NK-92 (cell line): ENCODE measurements around the gene ZDHHC14.
"Not testable (repeated sequence)": the region's sequence is repeated elsewhere in the genome, so short reads cannot be mapped to it uniquely, and the experiment has no call there.

Experiments used
- DNase-seq: peaks from one replicate; lab custom pipeline; 2025; ENCODE audit not compliant: unreplicated experiment; lab: John Stamatoyannopoulos, UW

ZDHHC14 gene

DNA sequence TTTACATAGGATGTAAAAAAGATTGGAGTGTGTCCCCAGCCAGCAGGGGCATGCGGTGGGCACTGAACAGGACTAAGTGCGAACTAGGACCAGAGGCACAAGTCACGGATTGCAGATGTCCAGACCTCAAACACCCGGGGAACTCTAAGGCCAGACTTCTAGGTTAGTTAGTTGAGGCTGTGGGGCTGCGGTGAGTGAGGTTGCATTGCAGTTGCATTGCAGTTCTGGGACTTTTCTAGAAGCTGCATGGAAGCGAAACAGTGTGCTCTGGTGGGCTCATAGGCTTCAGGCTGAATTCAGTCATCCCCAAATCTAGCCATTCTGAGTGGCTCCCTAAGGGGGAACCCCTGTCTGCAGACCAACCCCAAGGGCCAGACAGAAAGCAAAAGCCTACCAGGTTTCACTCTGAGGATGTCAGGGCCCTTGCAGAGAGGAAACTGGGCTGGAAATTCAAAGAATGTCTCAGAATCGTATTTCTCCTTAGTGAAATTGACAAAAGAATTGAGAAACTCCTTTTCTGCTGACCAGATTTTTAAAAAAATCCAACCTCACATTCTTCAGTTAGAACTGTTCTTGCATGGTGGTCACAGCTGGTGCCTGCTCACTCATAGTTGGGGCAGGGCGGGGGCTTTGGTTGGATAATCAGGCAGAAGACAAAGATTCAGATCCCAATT lies 182.8 kb downstream of the ZDHHC14 start:
- DNase-seq = no peak

DNA sequence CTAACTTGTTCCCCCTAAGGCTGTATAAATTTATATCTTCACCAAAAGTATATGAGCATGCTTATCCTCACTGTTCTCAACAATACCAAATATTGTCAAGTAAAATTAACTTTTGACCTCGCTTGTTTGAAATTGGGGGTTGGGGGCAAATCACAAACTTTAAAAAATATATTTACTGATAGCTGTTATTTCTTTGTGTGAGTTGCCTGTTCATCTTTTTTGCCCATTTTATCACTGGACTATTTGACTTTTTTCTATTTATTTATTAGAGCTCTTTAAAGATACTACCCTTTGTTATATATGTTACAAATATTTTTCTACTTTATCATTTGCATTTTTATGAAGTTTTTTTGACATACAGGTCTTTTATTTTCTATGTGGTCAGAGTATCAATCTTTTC lies 187.7 kb downstream of the ZDHHC14 start:
- DNase-seq = no peak

DNA sequence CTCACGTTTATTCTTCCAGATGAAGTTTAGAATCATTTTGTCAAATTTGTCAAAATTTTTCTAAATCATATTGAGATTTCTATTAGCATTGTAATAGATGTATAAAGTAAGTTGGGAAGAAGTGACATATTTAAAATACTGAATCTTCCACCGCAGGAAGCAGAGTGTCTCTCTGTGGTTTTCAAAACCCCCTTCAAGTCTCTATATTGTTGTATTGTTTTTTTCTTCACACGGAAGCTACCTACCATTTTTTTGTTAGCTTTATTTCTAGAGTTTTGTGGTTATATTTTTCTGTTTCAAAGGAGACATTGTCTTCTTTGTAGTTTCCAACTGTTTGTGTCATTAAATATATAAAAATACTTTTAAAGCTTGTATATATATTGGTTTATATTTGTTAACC lies 188.6 kb downstream of the ZDHHC14 start:
- DNase-seq = no peak

DNA sequence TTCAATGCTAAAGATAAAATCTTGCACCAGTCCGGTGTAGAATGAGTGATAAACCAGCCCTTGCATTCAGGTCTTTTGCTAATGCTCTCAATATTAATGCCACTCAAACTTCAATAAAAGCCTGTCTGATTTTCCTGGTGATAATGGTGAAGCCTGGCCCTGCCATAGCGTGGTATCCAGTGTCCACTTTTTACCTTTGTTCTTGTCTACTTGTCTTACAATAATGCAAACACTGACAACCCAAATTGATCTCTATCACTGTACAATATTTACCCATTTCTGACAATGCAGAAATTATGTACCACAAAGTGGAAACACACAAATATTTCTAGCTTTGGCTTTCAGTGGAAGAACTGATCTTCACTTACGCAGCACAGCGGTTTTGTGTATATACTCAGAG lies 189.1 kb downstream of the ZDHHC14 start:
- no peak for DNase-seq

DNA sequence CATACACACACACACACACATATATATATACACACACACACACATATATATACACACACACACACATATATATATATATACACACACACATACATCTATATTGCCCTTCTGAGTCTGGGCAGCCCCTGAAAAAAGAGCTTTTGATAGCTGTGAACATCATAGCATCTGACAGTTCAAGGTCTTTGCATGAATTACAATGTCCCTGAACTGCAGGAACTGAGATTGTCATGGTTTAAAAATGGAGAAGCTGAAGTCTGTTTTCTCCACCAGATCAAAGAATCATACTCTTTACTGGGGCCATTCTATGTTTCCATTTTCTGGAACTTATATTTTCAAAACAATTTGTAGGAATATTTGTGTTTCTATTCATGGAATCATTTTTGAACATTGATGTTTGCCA lies 189.8 kb downstream of the ZDHHC14 start:
- DNase-seq = no peak

DNA sequence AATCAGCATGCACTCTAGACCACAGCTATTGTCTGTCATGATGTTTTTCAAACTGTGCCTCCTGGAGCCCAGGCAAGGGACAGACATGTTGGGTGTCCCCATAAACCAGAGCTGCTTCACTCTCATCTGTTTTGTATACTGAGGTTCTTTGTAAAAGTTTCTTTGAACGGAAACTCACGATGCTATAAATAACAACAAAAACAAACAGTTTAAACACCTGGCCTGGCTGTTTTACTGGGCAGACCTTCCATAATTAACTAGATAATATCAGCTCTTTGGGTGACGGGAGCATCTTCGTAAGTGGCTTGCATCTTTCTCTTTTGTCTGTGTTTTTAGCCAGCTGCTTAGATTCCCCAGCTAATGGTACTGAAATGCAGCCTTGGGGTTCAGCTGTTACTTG lies 190.3 kb downstream of the ZDHHC14 start:
- DNase-seq = no peak

DNA sequence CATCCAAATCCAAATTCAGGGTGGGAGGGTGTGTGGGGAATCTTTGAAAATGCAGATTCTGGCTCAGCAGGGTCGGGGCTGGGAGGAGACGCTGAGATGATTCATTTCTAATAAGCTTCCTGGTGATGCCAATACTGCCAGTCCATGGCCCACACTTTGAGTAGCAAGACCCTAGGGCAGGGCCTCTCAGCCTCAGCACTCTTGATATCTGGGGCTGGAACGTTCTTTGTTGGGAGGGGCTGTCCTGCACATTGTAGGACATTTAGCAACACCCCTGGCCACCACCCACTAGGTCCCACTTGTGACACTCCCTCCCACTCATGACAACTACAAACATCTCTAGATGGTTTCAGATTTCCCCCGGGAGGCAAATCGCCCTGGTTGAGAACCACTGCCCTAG lies 191.0 kb downstream of the ZDHHC14 start:
- DNase-seq = no peak

DNA sequence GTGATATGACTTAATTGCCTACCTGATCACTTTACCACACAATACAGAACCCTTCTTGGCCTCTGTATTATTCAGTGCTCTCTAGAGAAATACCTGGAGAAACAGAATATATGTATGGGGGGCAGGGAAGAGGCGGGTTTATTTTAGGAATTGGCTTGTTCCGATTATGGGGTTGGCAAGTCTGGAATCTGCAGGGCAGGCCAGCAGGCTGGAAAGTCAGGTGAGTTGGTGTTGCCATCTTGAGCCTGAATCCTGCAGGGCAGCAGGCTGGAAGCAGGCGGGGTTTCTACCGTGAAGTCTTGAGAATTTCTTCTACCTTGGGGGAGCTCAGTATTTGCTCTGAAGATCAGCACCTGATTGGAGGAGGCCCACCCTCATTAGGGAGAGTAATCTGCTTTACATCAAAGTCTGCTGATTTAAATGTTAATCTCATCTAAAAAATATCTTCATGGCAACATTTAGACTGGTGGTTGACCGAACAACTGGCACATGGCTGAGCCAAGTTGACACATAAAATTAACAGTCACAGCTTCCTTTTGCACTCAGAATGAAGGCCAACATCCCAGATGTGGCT lies 193.9 kb downstream of the ZDHHC14 start:
- DNase-seq = no peak

DNA sequence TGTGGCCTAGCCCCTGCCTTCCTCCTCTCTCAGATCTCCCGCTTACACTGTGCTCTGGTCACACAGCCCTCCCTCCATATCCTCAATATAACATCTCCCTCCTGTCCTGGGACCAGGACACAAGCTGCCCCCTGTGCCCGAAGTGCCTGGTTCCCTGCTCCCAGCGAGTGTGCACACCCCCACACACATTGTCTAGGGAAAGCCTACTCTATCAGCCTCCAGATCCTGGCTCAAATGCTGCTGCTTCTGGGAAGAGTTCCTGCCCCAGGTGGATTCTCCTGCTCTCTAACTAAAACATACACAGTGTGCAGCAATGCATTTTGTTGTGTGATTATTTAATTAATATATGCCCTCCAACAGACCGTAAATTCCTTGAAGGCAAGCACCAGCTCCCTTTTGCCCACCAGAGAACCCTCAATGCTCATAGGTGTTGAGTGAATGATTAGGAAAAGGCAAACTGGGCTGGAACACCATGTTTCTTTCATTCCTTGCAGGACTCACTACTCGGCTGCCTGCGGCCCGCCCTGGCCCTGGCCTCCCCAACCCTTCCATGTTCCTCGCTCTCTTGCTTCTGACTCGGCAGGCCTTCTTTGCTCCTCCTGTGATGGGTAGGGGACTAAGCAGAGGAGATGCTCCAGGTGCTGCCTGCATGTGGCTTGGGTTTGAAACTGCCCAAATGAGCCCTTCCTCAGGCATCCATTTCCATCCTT lies 194.6 kb downstream of the ZDHHC14 start:
- DNase-seq = no peak

DNA sequence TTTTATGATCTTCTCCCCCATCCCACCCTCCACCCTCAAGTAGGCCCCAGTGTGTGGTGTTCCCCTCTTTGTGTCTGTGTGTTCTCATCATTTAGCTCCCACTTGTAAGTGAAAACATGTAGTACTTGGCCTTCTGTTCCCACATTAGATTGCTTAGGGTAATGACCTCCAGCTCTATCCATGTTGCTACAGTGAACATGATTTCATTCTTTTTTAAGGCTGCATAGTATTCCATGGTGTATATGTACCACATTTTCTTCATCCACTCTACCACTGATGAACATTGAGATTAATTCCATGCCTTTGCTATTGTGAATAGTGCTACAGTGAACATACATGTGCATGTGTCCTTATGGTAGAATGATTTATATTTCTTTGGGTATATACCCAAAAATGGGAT lies 196.0 kb downstream of the ZDHHC14 start:
- DNase-seq = not testable (repeated sequence)

DNA sequence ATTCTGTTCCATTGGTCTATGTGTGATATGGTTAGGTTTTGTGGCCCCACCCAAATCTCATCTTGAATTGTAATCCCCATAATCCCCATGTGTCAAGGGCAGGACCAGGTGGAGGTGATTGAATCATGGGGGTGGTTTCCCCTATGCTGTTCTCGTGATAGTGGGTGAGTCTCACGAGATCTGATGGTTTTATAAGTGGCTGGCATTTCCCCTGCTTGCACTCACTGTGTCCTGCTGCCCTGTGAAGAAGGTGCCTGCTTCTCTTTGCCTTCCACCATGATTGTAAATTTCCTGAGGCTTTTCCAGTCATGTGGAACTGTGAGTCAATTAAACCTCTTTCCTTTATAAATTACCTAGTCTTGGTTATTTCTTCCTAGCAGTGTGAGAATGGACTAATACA lies 197.5 kb downstream of the ZDHHC14 start:
- not testable (repeated sequence) for DNase-seq

DNA sequence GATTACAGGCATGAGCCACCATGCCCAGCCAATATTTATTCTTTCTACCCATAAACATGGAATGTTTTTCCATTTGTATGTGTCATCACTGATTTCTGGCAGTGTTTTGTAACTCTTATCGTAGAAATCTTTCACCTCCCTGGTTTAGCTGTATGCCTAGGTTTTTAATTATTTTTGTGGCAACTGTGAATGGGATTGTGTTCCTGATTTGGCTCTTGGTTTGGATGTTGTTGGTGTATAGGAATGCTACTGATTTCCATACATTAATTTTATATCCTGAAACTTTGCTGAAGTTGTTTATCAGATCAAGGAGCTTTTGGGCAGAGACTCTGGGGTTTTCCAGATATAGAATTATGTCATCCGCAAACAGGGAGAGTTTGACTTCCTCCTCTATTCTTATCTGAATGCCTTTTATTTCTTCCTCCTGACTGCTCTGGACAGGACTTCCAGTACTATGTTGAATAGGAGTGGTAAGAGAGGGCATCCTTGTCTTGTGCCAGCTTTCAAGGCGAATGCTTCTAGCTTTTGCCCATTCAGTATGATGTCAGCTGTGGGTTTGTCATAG lies 198.6 kb downstream of the ZDHHC14 start:
- no peak for DNase-seq

DNA sequence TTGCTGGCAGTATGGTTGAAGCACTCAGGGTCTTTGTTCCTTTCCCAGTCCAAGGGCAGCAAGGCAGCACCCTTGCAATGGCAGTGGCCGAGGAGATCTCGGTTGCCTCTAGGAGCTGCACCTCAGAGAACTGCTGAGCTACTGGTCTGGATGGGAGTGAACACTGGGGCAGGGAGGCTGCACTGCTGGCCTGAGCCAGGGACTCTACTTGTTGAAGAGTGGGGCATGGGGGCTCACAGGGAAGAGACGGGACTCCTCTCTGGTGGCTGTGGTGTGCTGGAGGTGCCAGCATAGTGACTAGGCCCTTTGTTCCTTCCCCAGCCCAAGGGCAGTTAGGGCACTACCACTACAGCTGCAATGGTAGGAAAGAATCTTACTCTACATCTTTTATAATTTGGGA lies 203.0 kb downstream of the ZDHHC14 start:
- no peak for DNase-seq

DNA sequence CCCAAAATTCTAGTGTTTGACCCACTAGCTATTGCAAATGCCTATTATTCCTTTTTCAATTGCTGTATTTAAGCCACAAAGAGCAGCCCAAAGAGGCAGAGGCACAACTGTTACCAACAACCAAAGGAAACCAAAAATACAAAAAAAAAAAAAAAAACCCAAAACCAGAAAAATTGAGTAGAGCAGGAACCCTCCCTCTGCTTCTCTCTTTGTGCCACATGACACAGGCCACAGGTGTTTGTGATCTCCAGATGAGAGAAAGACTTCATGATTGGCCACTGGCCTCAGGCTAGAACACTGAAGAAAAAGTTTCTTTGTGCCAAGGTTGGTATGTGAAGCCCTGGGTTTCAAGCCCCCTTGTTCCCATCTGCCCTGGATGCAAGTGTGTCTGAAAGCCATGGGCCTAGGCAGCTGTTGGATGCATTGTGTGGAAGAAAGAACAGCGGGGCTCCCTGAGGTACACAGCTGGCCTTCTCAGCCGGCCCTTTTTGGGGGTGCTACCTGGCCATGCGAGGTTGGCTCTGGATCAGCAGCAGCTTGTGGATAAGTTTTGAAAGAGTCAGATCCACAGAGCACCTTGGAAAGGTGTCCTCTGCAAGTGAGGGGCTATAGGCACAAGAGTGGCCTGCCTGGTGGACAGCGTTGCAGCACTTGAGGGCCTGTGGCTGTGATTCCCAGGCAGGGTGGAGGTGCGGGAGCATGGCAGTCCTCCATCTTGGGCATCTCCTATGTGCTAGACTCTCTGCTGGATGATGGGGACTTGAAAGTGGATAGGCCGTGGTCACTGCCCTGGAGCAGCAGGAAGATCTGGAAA lies 204.5 kb downstream of the ZDHHC14 start:
- DNase-seq = no peak

DNA sequence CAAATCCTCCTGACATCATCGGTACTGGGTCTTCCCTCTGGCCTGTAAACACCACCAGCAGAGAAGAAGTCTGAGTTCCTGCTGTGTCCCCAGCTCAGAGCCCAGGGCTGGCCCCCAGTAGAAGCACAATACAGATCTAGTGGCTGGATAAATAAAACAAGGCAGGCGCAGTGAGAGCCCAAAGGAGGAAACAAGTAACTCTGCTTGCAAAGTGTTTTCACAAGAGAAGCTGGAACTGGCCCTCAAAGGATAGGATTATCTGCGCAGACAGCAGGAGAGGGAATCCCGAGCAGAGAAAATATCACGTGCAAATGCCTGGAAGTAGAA lies 205.1 kb downstream of the ZDHHC14 start:
- DNase-seq = no peak

DNA sequence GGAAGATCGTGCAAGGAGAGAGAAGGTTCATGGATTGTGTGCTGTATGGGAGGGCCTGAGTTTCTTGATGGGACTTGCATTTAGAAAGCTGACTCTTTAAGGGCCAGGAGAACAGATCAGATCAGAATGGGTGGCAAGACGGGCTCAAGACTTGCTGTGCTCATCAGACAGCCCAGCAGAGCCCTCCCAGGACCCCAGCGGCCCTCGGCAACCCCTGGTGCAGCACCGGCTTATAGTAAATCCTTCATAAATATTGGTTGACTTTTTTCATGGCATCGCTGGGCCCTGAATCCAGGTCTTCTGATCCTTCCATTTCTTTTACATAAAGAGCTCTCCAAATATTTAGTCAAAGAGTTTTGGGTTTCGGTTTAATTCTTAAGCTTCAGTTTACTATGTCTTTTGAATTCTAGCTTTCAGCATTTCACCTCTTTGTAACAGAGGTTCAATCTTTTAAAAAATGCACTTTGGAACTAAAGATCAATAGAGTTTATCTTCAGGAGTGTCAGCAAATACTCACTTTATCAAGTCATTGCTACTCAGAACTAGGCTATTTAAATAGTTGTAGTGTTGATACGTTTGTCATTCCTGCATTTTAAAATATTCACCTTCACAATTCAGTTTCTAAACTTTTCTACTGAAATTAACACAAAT lies 205.6 kb downstream of the ZDHHC14 start:
- DNase-seq = no peak

DNA sequence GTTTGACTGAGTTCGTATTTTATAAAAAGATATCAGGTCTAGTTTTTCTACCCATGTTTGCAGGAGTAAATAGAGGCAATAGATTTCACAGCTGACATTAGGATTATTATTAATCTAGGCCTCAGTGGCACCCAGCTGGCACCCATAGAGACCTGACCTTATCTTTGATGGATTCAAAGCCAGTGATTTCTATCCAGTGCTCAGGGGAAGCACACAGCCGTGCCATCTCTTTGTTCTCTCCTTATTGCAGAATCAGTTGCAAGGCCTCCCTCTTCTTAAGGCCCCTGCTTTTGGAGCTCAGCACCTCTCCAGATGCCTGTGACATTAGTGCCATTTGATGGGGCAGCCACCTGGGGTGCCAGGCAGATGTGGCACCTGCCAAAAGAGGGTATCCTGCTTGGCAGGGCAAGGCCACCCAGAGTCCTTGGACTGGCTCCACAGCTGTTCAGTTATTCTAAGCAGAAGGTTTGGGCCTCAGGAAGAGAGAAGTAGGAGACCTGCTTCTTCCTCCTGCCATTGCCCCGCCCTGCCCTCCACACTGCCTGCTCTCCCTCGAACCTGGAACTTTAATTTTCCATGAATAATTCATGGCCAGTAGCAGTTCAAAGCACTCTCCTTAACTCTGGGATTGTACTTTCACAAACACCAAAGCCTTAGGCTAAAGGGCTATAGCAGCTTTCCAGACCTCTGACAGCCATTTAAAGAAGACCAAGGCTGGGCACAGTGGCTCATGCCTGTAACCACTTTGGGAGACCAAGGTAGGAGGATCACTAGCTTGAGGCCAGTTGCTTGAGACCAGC lies 206.3 kb downstream of the ZDHHC14 start:
- no peak for DNase-seq

DNA sequence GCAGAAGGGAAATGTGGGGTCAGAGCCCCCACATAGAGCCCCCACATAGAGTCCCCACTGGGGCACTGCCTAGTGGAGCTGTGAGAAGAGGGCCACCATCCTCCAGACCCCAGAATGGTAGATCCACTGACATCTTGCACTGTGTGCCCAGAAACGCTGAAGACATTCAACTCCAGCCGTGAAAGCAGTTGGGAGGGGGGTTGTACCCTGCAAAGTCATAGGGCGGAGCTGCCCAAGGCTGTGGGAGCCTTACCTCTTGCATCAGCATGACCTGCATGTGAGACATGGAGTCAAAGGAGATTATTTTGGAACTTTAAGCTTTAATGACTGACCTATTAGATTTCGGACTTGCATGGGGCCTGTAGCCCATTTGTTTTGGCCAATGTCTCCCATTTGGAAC lies 209.7 kb downstream of the ZDHHC14 start:
- DNase-seq = not testable (repeated sequence)

DNA sequence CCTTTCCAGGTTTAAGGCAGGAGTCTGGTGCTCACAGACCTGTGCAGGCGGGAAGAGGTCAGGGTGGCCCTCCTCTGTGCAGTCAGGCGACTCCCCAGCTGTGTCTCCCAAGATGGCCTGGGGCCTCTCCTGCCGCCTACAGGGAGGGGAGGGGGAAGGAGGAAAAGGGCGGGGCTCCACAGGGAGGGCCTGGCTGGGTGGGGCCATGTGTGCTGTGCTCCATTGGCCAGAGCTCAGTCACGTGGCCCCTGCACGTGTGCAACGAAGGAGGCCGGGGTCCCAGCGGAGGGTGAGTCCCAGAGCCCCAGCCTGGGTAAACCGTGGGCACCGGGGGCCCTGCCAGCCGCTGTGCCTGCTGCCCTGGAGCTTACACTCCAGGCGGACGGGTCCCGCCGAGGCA lies 211.6 kb downstream of the ZDHHC14 start:
- DNase-seq = no peak

DNA sequence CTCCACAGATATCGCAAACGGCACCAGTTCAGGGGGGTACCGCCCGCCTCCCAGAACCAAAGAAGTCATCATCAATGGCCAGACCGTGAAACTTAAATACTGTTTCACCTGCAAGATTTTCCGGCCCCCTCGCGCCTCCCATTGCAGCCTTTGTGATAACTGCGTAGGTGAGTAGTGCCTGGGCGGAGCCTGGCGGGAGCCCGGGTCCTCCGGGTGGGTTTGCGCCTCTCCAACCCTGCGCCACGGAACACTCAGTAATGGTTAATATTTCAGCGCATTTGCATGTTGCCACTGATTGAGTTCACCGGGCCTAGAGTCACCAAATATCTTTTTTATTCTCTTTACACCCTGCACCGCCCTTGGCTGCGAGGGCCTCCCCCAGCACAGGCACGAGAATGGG lies 212.0 kb downstream of the ZDHHC14 start:
- DNase-seq = no peak
